AG09309 (cell line): Measurements from ENCODE around the gene OTOG.

Source experiments
- DNase-seq: peaks from one replicate; pipeline ENCODE4 v3.0.0-alpha.2; 2010; ENCODE audit warnings: low read depth
- H3K4me3 ChIP-seq: 2 replicates; pipeline ENCODE4 v1.5.1; 2011; ENCODE audit warnings: mild to moderate bottlenecking, low read depth, low read length, moderate library complexity; ENCODE audit not compliant: control insufficient read depth
- TF ChIP-seq, protein P1 (sequence below): IDR thresholded peaks from 2 replicates; pipeline ENCODE4 v1.5.1; 2011; ENCODE audit warnings: mild to moderate bottlenecking, low read depth, low read length, inconsistent platforms; ENCODE audit not compliant: insufficient read depth, control insufficient read depth; ENCODE audit errors: missing control alignments

The OTOG gene

GRCh38 chr11:17571431-17572358 lies 24.6 kb downstream of the OTOG start:
- no peak overlapping the region for H3K4me3 ChIP-seq
- TF ChIP-seq, protein P1, sequence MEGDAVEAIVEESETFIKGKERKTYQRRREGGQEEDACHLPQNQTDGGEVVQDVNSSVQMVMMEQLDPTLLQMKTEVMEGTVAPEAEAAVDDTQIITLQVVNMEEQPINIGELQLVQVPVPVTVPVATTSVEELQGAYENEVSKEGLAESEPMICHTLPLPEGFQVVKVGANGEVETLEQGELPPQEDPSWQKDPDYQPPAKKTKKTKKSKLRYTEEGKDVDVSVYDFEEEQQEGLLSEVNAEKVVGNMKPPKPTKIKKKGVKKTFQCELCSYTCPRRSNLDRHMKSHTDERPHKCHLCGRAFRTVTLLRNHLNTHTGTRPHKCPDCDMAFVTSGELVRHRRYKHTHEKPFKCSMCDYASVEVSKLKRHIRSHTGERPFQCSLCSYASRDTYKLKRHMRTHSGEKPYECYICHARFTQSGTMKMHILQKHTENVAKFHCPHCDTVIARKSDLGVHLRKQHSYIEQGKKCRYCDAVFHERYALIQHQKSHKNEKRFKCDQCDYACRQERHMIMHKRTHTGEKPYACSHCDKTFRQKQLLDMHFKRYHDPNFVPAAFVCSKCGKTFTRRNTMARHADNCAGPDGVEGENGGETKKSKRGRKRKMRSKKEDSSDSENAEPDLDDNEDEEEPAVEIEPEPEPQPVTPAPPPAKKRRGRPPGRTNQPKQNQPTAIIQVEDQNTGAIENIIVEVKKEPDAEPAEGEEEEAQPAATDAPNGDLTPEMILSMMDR, result no peak
- no peak for DNase-seq

DNA sequence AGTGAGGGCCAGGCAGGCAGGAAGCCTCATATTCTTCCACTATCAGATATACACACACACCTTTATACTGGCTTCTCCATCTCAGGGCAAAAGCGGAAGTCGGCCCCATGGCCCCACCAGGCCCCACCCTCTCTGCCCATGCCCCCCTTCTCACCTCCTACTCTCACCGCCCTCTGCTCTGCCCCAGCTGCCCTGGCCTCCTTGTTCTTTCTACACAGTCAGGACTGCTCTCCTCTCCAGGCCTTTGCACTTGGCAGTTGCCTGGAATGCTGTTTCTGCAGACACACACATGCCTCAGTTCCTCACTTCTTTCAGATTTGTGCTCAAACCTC lies 25.3 kb downstream of the OTOG start:
- no peak for DNase-seq
- TF ChIP-seq, protein P1, result no peak
- no peak overlapping the region for H3K4me3 ChIP-seq

DNA sequence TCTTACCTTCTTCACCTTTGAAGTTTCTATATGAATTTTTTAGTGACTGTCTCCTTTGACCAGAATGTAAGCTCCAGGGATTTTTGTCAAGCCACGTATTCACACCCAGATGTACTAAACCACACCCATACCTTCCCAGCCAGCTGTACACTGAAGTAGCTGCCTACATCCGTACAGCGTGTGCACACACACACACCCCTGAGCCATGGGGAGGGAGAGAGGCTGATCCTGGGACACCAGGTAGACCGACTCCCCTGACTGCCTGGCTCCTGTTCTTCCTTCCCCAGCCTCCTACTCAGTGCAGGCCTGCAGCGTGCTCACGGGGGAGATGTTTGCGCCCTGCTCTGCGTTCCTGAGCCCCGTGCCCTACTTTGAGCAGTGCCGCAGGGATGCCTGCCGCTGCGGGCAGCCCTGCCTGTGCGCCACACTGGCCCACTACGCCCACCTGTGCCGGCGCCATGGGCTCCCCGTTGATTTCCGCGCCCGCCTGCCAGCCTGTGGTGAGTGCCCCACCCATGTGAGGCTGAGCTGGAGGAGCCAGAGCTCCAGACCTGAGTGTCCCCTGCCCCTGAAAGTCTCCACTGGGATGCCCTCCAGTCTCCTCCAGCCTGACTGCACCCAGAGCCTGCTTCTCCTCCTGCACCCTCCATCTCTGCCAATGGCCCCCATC lies 25.9 kb downstream of the OTOG start:
- no peak for DNase-seq
- TF ChIP-seq, protein P1, result no peak
- H3K4me3 ChIP-seq, result no peak overlapping the region

DNA sequence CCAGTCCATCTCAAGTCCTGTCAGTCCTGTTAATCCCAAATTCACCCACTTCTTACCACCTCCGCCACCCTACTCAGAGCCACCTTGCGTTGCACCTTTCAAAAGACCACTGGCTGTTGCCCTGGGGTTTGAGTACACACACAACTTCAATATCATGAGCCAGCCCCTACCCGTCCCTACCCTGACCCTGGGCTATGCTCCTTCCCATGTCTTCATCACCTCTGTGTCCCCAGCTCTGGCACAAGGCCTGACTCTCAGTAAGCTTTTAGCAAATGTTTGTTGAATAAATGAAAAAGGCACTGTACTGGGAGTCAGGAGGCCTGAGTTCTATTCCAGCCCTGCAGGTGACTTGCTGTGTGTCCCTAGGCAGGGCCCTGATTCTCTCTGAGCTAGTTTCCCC lies 26.5 kb downstream of the OTOG start:
- TF ChIP-seq, protein P1, result no peak
- H3K4me3 ChIP-seq, result no peak overlapping the region
- no peak for DNase-seq

GRCh38 chr11:17574141-17575091 lies 27.4 kb downstream of the OTOG start:
- no peak for DNase-seq
- TF ChIP-seq, protein P1, result no peak
- no peak overlapping the region for H3K4me3 ChIP-seq

GRCh38 chr11:17575431-17576425 lies 28.7 kb downstream of the OTOG start:
- DNase-seq, result no peak
- TF ChIP-seq, protein P1, result no peak
- H3K4me3 ChIP-seq, result no peak overlapping the region
